Uterus (tissue), 4 donors: ENCODE data around the gene TFEB. TPM values are rescaled to one million over a fixed set of nuclear protein-coding genes. Genes with fewer than 3 reads are reported as not detected.
"Not testable (repeated sequence)": the region's sequence is repeated elsewhere in the genome, so short reads cannot be mapped to it uniquely, and the experiment has no call there.

ENCODE experiments used
- DNase-seq, 2 donors: peaks; one replicate each; pipeline ENCODE4 v3.0.0-alpha.2; 2019 to 2020
- H3K27ac ChIP-seq, 2 donors: fragments of 200-600 bp; sonication (generic); 1 replicate in 1 of 2; 2 replicates in 1 of 2; pipeline ENCODE4 v1.5.1; 2016 to 2018
- H3K27me3 ChIP-seq, 2 donors: fragments of 200-600 bp; sonication (generic); one replicate each; pipeline ENCODE4 v1.5.1; 2018 to 2019; ENCODE audit warnings: control low read depth in 1 of 2
- H3K36me3 ChIP-seq, 2 donors: fragments of 200-600 bp; sonication (generic); one replicate each; pipeline ENCODE4 v1.5.1; 2019; ENCODE audit warnings: control low read depth in 1 of 2
- H3K4me1 ChIP-seq, 2 donors: fragments of 200-600 bp; sonication (generic); one replicate each; pipeline ENCODE4 v1.5.1; 2018 to 2019; ENCODE audit warnings: control low read depth in 1 of 2
- H3K4me3 ChIP-seq, 2 donors: fragments of 200-600 bp; sonication (generic); 1 replicate in 1 of 2; 2 replicates in 1 of 2; pipeline ENCODE4 v1.5.1; 2018 to 2019; ENCODE audit warnings: mild to moderate bottlenecking in 1 of 2
- H3K9me3 ChIP-seq, 2 donors: fragments of 200-600 bp; sonication (generic); one replicate each; pipeline ENCODE4 v1.5.1; 2019; ENCODE audit warnings: control low read depth in 1 of 2
- POLR2A ChIP-seq, 2 donors: fragments of 450-650 bp; IDR thresholded peaks; one replicate each; pipeline ENCODE4 v1.6.1; 2016; ENCODE audit warnings: antibody characterized with exemption in 2 of 2, mild to moderate bottlenecking in 1 of 2, moderate library complexity in 1 of 2
- intact Hi-C: fragments of 100-400 bp; cut with DNase I; formaldehyde crosslinking; loops from one replicate; pipeline ENCODE4 v1.15.1; 2023; ENCODE audit warnings: low total_unique reads
- total RNA-seq, 4 donors: library from RNA; depleted of rRNA in 3 of 4; stranded (reverse); fragments of >200 nt in 3 of 4; gene quantifications; one replicate each; pipeline versions ENCODE4 v1.1.0 to v1.2.4, GENCODE V29; 2014 to 2023
- TF ChIP-seq, protein P1 (sequence below), 4 experiments: fragments of 200-600 bp in 2 of 4; fragments of 450-650 bp in 2 of 4; sonication (generic) in 2 of 4; IDR thresholded peaks; one replicate each; pipeline ENCODE4 v1.5.1; 2016 to 2019; ENCODE audit warnings: antibody characterized with exemption in 4 of 4, mild to moderate bottlenecking in 2 of 4, moderate library complexity in 1 of 4
- donor health status: DM: yes; HTN: yes; CAD: no.

TFEB gene
- total RNA-seq, 4 donors from 2014 or later = 8.8 to 31.7 (median 17.0) TPM

- H3K27me3 ChIP-seq = no peaks in the 10 kb centered on the region
- H3K27ac ChIP-seq = no peak overlapping the region
- no peak for DNase-seq
- no peaks in the 10 kb centered on the region for H3K4me1 ChIP-seq
- intact Hi-C loops = no loop called here
- TF ChIP-seq POLR2A (IDR thresholded peaks at IDR 0.05) = no peak
- TF ChIP-seq, protein P1, sequence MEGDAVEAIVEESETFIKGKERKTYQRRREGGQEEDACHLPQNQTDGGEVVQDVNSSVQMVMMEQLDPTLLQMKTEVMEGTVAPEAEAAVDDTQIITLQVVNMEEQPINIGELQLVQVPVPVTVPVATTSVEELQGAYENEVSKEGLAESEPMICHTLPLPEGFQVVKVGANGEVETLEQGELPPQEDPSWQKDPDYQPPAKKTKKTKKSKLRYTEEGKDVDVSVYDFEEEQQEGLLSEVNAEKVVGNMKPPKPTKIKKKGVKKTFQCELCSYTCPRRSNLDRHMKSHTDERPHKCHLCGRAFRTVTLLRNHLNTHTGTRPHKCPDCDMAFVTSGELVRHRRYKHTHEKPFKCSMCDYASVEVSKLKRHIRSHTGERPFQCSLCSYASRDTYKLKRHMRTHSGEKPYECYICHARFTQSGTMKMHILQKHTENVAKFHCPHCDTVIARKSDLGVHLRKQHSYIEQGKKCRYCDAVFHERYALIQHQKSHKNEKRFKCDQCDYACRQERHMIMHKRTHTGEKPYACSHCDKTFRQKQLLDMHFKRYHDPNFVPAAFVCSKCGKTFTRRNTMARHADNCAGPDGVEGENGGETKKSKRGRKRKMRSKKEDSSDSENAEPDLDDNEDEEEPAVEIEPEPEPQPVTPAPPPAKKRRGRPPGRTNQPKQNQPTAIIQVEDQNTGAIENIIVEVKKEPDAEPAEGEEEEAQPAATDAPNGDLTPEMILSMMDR (IDR thresholded peaks at IDR 0.05) = no peak
- no peak overlapping the region for H3K4me3 ChIP-seq
- H3K36me3 ChIP-seq = no peaks in the 10 kb centered on the region
- H3K9me3 ChIP-seq = no peaks in the 10 kb centered on the region
Measured at GRCh38 chr6:41768545-41769308, 33.3 kb upstream of the TFEB start.

DNA sequence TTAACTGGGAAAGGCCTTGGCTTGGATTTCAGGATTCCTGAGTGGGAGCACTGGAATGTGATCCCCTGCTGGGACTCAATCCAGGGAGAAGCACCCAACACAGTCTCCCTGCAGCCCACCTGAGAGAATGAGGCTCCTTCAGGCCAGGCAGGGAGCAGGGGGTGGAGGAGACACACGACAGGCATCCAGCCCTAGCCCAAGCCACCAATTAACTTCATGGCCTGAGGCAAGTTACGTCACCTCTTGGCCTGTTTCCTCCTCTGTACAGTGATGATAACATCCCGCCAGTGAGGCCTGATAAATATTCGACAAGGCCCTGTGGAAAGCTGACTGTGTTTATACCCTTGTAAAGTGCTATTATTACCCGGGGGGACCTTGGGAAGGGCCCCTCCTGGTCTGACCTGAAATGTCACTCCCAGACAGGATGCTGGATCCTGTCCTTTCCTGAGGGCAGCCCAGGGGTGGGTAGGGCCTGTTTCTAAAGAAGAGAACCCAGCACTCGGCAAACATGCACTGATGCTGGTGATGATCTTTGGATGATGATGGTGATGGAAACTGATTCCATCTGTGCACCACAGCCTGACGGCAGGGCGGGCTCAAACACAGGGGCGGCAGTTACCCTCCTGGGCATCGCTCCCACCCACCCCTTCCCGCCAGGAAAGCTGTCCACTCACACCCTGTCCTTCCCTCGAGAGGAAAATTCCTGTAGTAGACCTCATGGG lies 31.9 kb upstream of the TFEB start:
- no peaks in the 10 kb centered on the region for H3K4me1 ChIP-seq
- TF ChIP-seq, protein P1 (IDR thresholded peaks at IDR 0.05) = no peak
- peak overlapping the region; percentile 29 to 56 for H3K27ac ChIP-seq
- no peaks in the 10 kb centered on the region for H3K27me3 ChIP-seq
- peak; percentile 43 to 65 for DNase-seq
- intact Hi-C loops = no loop called here
- H3K4me3 ChIP-seq = no peak overlapping the region
- no peaks in the 10 kb centered on the region for H3K9me3 ChIP-seq
- no peaks in the 10 kb centered on the region for H3K36me3 ChIP-seq

- H3K4me3 ChIP-seq = not testable (repeated sequence)
Measured at GRCh38 chr6:41766043-41766664, 30.7 kb upstream of the TFEB start.

DNA sequence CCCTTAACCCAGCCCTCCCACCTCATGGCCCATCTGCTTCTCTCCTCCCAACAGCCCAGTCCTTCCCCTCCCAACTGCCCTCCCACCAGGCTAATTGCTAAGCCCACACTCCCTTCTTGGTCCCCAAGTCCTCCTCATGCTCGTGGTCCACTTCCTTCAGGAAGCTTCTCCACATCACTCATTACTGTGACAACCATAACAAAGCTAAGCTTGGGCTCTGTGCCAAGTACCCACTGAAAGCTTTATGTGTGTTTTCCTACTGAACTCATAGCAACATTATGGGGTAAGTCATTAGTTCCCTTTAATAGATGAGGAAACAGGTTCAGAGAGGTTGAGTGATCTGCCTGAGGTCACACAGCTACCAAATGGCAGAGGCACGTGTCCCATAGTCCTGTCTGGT lies 28.1 kb upstream of the TFEB start:
- no peaks in the 10 kb centered on the region for H3K4me1 ChIP-seq
- TF ChIP-seq POLR2A (IDR thresholded peaks at IDR 0.05) = no peak
- TF ChIP-seq, protein P1 (IDR thresholded peaks at IDR 0.05) = no peak

More at GRCh38 chr6:41766043-41766664, 30.7 kb upstream of the TFEB start:
- H3K9me3 ChIP-seq, DNase-seq, H3K27me3 ChIP-seq, intact Hi-C loops, H3K4me1 ChIP-seq, H3K27ac ChIP-seq, H3K36me3 ChIP-seq: not testable (repeated sequence)

DNA sequence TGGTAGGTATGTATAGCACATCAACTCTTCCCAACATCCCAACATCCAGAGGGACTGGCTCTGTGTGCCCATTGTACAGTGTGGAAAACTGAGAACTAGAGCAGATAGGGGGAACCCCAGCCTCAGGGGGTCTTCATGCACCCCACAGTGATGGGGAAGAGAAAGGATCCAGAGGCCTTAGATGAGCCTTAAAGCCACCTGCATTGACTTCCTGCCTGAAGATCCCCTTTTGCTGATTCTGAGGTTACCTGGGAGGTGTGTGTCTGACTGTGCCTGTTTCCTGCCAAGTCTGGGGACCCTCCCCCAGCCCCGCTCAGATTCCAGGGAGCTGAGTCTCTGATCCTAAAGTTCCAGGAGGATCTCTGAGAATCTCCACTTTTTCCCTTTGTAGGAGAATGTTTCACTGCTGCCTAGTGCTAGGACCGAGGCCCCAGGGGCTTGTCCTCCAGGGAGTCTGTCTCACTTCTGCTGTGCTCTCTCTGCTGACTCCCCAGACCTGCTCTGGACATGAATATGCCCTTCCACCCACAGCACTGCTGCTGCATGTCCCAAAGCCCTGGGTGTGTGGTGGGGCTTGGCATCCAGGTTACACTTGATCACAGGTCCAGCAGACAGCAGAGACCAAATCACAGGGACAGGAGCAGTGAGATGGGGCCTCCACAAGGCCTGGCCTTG lies 24.6 kb upstream of the TFEB start:
- TF ChIP-seq POLR2A (IDR thresholded peaks at IDR 0.05) = no peak
- TF ChIP-seq, protein P1 (IDR thresholded peaks at IDR 0.05) = no peak
- DNase-seq = no peak
- H3K27me3 ChIP-seq = no peaks in the 10 kb centered on the region
- H3K36me3 ChIP-seq = no peaks in the 10 kb centered on the region
- H3K27ac ChIP-seq = no peak overlapping the region
- intact Hi-C loops = no loop called here
- no peak overlapping the region for H3K4me3 ChIP-seq
- H3K4me1 ChIP-seq = no peaks in the 10 kb centered on the region
- H3K9me3 ChIP-seq = no peaks in the 10 kb centered on the region

More for the DNA sequence above, 28.1 kb upstream of the TFEB start:
- Histone ChIP-seq H3K27me3 (no peaks in the 10 kb centered on the region), H3K27ac (no peak overlapping the region), H3K9me3 (no peaks in the 10 kb centered on the region), H3K4me3 (no peak overlapping the region), H3K36me3 (no peaks in the 10 kb centered on the region)
- DNase-seq = no peak
- intact Hi-C loops = no loop called here
